Mesothelial cell of epicardium (in vitro differentiated cells): ENCODE results near the gene SMO. TPM values are rescaled to one million over a fixed set of nuclear protein-coding genes. Genes with fewer than 3 reads are reported as not detected.
"Not testable (repeated sequence)": the region's sequence is repeated elsewhere in the genome, so short reads cannot be mapped to it uniquely, and the experiment has no call there.

Experiments used
- DNase-seq, 2 experiments: peaks; one replicate each; pipeline ENCODE4 v3.0.0; 2021; ENCODE audit warnings: low spot score in 2 of 2; ENCODE audit not compliant: unreplicated experiment in 2 of 2
- H3K27ac Mint-ChIP-seq: 2 replicates; pipeline ENCODE4 v1.8.0; 2021; ENCODE audit warnings: mixed read lengths
- H3K27me3 Mint-ChIP-seq: 2 replicates; pipeline ENCODE4 v1.8.0; 2021; ENCODE audit warnings: low read depth, mixed read lengths
- H3K36me3 Mint-ChIP-seq: 2 replicates; pipeline ENCODE4 v1.8.0; 2021; ENCODE audit warnings: mixed read lengths
- H3K4me1 Mint-ChIP-seq: 2 replicates; pipeline ENCODE4 v1.8.0; 2021; ENCODE audit warnings: mixed read lengths
- H3K4me3 Mint-ChIP-seq: 2 replicates; pipeline ENCODE4 v1.8.0; 2021; ENCODE audit warnings: mild to moderate bottlenecking, moderate library complexity, mixed read lengths
- H3K9me3 Mint-ChIP-seq: 2 replicates; pipeline ENCODE4 v1.8.0; 2021; ENCODE audit warnings: mixed read lengths
- total RNA-seq: library from RNA; stranded (reverse); gene quantifications from 3 replicates; pipeline ENCODE4 v1.2.1, GENCODE V29; 2021
- TF ChIP-seq, protein P1 (sequence below): fragments of 200-600 bp; sonication (generic); IDR thresholded peaks from one replicate; pipeline ENCODE4 v1.5.0; 2021; ENCODE audit warnings: antibody characterized with exemption; ENCODE audit not compliant: unreplicated experiment

SMO gene
- total RNA-seq, 1 donor from 2014 or later, result 134 TPM

DNA sequence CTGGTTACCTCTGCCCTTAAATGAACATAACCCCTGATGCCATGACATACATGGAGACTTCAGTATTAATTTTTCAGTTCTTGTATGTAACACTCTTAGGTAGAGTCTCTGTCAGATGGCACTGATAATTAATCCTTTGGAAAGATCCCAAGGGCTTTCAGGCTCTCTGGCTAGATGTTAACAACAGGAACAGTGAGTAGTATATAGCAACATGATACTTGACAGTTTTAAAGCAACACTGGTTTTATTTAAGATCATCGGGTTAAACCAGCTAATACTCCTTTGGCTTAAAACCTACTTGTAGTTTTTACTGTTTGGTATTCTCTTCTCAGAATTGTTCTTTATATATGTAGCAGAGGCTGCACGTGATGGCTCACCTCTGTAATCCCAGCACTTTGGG, 63.7 kb downstream of the SMO start:
- Mint-ChIP-seq H3K9me3 (peaks cover 21% of the 10 kb centered on the region), H3K4me3 (no peak overlapping the region)
- TF ChIP-seq, protein P1, sequence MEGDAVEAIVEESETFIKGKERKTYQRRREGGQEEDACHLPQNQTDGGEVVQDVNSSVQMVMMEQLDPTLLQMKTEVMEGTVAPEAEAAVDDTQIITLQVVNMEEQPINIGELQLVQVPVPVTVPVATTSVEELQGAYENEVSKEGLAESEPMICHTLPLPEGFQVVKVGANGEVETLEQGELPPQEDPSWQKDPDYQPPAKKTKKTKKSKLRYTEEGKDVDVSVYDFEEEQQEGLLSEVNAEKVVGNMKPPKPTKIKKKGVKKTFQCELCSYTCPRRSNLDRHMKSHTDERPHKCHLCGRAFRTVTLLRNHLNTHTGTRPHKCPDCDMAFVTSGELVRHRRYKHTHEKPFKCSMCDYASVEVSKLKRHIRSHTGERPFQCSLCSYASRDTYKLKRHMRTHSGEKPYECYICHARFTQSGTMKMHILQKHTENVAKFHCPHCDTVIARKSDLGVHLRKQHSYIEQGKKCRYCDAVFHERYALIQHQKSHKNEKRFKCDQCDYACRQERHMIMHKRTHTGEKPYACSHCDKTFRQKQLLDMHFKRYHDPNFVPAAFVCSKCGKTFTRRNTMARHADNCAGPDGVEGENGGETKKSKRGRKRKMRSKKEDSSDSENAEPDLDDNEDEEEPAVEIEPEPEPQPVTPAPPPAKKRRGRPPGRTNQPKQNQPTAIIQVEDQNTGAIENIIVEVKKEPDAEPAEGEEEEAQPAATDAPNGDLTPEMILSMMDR, result no peak

DNA sequence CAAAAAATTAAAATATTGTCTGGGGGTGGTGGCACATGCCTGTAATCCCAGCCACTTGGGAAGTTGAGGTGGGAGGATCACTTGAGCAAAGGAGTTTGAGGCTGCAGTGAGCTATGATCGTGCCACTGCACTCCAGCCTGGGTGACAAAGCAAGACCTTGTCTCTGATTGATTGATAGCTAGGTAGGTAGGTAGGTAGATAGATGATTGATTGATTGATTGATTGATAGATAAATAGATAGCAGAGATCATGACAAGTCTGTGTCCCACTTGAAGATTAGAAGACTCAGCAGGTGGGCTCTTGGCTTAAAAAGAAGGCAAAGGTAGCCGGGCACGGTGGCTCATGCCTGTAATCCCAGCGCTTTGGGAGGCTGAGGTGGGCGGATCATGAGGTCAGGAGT, 64.2 kb downstream of the SMO start:
- not testable (repeated sequence) for H3K36me3 Mint-ChIP-seq, H3K27ac Mint-ChIP-seq, H3K27me3 Mint-ChIP-seq, H3K4me3 Mint-ChIP-seq, DNase-seq, H3K4me1 Mint-ChIP-seq
- H3K9me3 Mint-ChIP-seq, result peaks cover 21% of the 10 kb centered on the region

More for the DNA sequence above, 63.7 kb downstream of the SMO start:
- H3K4me1 Mint-ChIP-seq, result no peaks in the 10 kb centered on the region
- DNase-seq, result no peak
- H3K36me3 Mint-ChIP-seq, result peaks cover 7% of the 10 kb centered on the region
- H3K27me3 Mint-ChIP-seq, result no peaks in the 10 kb centered on the region
- no peak overlapping the region for H3K27ac Mint-ChIP-seq

DNA sequence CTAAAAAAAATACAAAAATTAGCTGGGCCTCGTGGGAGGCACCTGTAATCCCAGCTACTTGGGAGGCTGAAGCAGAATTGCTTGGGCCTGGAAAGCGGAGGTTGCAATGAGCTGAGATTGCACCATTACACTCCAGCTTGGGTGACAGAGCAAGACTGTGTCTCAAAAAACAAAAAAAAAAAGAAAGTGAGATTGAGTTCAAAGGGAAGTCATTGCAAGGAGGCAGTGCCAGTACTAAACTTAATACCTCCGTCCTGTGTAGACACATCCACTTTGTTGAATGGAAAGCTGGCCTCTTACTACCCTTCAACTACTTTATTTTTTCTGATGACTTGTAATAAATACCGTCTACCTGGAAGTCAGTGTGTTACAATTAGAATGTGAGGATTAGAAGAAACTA, 67.4 kb downstream of the SMO start:
- DNase-seq, result no peak
- no peak overlapping the region for H3K27ac Mint-ChIP-seq
- H3K4me3 Mint-ChIP-seq, result no peak overlapping the region
- peaks cover 3% of the 10 kb centered on the region for H3K36me3 Mint-ChIP-seq
- peaks cover 11% of the 10 kb centered on the region for H3K9me3 Mint-ChIP-seq
- no peaks in the 10 kb centered on the region for H3K27me3 Mint-ChIP-seq
- H3K4me1 Mint-ChIP-seq, result no peaks in the 10 kb centered on the region
- TF ChIP-seq, protein P1, result no peak

DNA sequence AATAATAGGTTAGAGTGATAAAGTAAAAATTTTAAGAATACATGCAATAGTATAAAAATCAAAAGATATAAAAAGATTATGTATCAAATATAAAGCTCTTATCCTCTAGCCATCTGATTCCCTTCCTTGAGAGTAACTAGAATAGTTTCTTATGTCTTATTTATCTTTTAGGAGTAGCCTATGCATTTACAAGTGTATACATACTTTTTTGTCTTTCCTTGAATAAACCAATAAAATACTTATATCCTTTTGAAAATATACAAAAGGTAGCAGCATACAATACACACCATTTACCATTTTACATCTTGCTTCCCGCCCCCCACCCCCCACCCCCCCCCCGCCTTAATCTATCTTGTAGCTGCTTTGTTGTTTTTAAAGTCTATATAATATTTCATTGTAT, 67.8 kb downstream of the SMO start:
- Mint-ChIP-seq H3K4me1 (no peaks in the 10 kb centered on the region), H3K9me3 (peaks cover 11% of the 10 kb centered on the region), H3K36me3 (peaks cover 3% of the 10 kb centered on the region), H3K27me3 (no peaks in the 10 kb centered on the region), H3K4me3 (no peak overlapping the region), H3K27ac (no peak overlapping the region)
- no peak for DNase-seq
- TF ChIP-seq, protein P1, result no peak

DNA sequence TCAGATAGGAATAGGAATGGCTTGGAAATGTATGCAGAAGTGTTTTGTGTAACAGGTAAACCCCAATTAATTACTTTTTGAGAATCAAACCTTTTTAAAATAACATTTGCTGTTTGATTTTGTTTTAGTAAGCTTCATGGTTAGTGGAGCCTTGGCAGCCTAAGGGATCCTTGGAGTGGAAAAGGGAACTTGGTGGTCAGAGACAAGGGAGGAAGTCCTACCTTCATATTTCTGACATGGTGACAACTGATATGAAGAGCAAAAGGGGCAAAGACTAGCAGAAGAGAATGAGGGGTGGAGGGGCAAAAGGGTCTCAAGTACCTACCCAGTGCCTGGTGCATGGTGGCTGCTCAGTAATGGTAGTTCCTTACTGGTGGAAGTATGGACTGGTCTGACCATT, 68.7 kb downstream of the SMO start:
- no peak for DNase-seq
- H3K9me3 Mint-ChIP-seq, result peaks cover 13% of the 10 kb centered on the region
- H3K27ac Mint-ChIP-seq, result no peak overlapping the region
- no peaks in the 10 kb centered on the region for H3K27me3 Mint-ChIP-seq
- no peak overlapping the region for H3K4me3 Mint-ChIP-seq
- TF ChIP-seq, protein P1, result no peak
- peaks cover 3% of the 10 kb centered on the region for H3K36me3 Mint-ChIP-seq
- no peaks in the 10 kb centered on the region for H3K4me1 Mint-ChIP-seq

DNA sequence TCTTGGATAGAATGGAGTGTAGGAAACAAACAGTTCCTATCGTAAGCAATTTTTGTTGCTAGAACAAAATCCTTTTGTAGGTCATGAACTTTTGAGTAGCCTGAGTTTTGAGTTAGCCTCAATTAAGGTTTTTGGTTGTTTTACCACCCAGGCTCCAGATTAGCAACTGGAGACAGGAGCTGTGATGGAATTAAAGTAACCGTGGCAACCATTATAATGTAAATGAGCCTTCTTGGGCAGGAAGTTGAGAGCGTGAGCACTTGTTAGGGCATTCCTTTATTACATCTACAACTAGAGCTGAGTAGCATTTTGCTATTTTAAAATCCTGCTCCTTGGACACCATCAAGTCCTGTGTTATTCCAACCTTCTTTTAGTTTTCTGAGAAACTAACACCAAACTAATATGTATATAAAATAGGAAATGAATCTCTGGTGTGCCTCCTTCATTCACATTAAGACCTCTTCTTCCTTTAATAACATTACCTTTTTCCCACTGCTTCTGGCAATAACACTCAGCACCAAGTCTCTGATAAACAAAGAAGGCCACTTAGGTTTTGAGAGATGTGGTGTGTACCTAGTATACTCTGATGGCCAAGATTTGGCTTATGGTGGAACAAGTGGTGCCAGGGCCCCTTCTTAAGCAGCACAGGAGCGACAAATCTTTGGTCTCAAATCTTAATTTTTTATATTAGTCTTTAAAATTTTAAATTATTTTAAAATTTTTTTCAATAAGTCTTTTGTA, 70.4 kb downstream of the SMO start:
- Mint-ChIP-seq H3K27me3 (no peaks in the 10 kb centered on the region), H3K4me1 (no peaks in the 10 kb centered on the region), H3K27ac (peak overlapping the region; percentile 30), H3K9me3 (peaks cover 15% of the 10 kb centered on the region), H3K4me3 (no peak overlapping the region), H3K36me3 (peaks cover 3% of the 10 kb centered on the region)
- TF ChIP-seq, protein P1, result no peak
- no peak for DNase-seq
